Measurements from ENCODE around the gene TREML2.

Gene TREML2

GRCh38 chr6:41187924-41188886 is 12.7 kb downstream of the TREML2 start:
- DNase-seq (ENCODE audit: low read depth): no peak
- H3K4me3 ChIP-seq (ENCODE audit: low read depth, low read length): no peak overlapping the region
- no peak for TF ChIP-seq CTCF (IDR thresholded peaks at IDR 0.05; ENCODE audit: control insufficient read depth, extremely low read depth, insufficient read depth)

DNA sequence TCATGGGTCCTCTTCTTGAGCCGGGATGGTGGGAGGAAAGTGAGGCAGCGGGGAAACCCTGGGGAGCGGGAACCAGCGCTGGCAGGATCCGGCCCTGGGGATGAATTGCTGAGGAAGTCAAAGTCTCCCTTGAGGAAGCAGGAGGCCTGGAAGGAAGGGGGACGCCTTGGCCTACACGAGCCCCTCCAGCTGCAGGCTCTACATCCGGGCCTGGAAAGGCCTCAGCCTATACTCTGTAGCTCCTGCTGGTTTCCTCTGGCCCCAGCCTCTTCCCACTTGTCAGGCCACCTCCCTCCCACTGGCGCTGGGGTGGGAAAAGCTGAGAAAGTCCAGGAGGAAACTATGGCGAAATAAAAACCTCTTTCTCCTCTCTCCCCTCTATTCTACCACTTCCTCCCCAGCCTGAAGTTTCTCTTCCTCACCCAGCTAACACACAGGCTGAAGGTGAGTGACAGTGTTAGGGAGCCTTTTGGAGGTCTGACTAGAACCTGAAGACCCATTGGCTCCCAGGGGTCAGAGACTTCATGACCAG is 14.9 kb downstream of the TREML2 start:
- no peak for DNase-seq (ENCODE audit: low read depth)
- H3K4me3 ChIP-seq (ENCODE audit: low read depth, low read length): no peak overlapping the region
- no peak for TF ChIP-seq CTCF (IDR thresholded peaks at IDR 0.05; ENCODE audit: control insufficient read depth, extremely low read depth, insufficient read depth)

DNA sequence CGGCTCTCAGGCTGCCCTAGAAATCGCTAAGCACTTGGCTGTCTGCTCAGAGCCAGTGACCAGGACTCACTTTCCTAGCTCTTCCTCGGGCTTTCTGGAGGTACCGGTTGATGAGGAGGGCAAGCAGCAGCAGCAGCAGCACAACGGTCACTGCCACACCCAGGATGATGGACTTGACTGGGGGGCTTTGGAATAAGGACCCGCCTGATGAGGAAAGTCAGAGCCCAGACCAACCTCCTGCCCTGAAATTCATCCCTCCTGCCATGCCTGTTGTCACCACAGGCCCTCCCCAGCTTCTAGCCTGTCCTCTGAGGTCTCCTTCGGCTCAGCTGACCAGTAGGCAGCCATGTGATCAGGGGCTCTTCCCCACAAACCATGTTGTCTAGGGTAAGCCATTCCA is 16.2 kb downstream of the TREML2 start:
- no peak for DNase-seq (ENCODE audit: low read depth)
- TF ChIP-seq CTCF (IDR thresholded peaks at IDR 0.05; ENCODE audit: control insufficient read depth, extremely low read depth, insufficient read depth): no peak
- no peak overlapping the region for H3K4me3 ChIP-seq (ENCODE audit: low read depth, low read length)

DNA sequence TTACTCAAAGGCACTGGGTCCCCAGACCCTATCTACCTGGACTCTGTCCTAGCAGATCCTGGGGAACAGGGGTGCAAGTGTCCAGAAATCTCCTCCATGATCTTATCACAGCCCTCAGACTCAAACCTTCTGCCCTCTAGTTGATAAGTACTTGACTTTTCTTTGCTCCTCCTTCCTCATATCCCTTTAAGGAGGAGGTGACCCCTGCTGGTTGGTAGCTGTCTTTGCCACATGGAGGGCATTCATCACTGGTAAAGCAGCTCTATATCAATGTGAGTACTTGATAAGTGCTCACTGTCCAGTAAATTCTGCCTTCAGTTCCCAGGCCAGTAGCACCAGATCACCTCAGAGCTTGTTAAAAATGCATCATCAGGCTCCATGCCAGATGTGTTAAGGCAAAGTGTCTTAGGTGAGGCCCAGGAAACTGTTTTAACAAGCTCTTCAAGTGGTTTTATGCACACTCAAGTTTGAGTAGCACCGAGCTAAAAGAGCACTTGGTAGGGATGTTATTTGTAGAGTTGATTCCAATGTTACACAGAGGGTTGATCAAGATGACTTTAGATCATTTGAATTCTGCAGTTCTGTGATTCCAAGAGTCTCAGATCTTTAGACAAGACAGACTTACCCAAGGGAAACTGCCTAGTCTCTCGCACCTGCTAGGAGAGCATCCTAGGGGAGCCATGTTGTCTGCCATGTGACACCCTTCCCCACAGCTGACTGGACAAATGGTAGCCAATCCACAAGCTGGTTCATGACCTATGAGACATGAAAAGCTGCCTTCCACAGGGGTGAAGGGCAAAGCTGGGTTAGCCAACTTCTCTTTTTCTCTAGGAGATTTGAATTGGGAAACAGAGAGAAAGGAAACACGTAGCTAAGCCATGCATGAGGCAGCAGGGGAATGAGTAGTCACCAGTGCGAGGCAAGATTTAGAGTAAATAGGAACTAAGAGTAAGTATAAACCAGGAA is 18.6 kb downstream of the TREML2 start:
- no peak overlapping the region for H3K4me3 ChIP-seq (ENCODE audit: low read depth, low read length)
- TF ChIP-seq CTCF (IDR thresholded peaks at IDR 0.05; ENCODE audit: control insufficient read depth, extremely low read depth, insufficient read depth): peak; percentile 89
- DNase-seq (ENCODE audit: low read depth): peak; percentile 58

DNA sequence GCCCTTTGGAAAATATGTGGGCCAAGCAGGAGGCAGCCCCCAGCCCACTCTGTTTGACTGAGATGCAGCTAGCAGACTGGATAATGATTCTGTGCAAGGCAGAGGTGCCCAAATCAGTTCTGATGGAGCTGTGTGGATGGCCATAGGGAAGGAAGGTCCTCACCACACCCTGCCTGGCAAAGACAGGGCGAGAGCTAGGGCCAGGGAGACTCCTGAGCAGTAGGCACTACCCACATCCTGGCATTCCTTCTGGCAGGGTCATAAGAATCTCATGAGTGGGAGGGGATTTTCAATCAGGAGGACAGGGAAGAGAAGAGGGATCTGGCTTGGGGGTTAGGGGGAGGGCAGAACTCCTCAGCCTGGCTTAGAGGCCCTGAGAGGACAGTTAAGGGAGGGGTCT is 19.4 kb downstream of the TREML2 start:
- no peak for TF ChIP-seq CTCF (IDR thresholded peaks at IDR 0.05; ENCODE audit: control insufficient read depth, extremely low read depth, insufficient read depth)
- no peak overlapping the region for H3K4me3 ChIP-seq (ENCODE audit: low read depth, low read length)
- DNase-seq (ENCODE audit: low read depth): no peak

- no peak for TF ChIP-seq CTCF (IDR thresholded peaks at IDR 0.05; ENCODE audit: control insufficient read depth, extremely low read depth, insufficient read depth)
- no peak for DNase-seq (ENCODE audit: low read depth)
Measured at GRCh38 chr6:41179163-41179562, 21.8 kb downstream of the TREML2 start.

More at GRCh38 chr6:41179163-41179562, 21.8 kb downstream of the TREML2 start:
- no peak overlapping the region for H3K4me3 ChIP-seq (ENCODE audit: low read depth, low read length)
